ENCODE results near the gene SLC5A4. TPM values are rescaled to one million over a fixed set of nuclear protein-coding genes. Genes with fewer than 3 reads are reported as not detected.
A peak's percentile ranks its signal among the peaks of the same experiment; 100 is the strongest.

The SLC5A4 gene
- total RNA-seq, 1 experiment from 2014 or later = not detected

GRCh38 chr22:32206774-32207758, 48.1 kb downstream of the SLC5A4 start:
- peak; percentile 48 for DNase-seq
- no TSS peak for BruUV-seq (replicated peaks)

GRCh38 chr22:32205974-32206773, 49.0 kb downstream of the SLC5A4 start:
- ChIA-PET POLR2A (ENCODE audit: unreplicated experiment) (no interaction called here), CTCF (no interaction called here)
- H3K4me3 ChIP-seq (ENCODE audit: low read length) = no peak overlapping the region
- no peaks in the 10 kb centered on the region for H3K27me3 ChIP-seq (ENCODE audit: low read length)
- 0 out of 2 replicates have a peak overlapping the region, but pooled peaks have one; percentile 20 for H2AFZ ChIP-seq (ENCODE audit: low read length)
- H3F3A ChIP-seq (ENCODE audit: low read length, unreplicated experiment) = no peaks in the 10 kb centered on the region
- no peak overlapping the region for H3K4me2 ChIP-seq (ENCODE audit: low read length)
- H3K27ac ChIP-seq (ENCODE audit: low read length) = no peak overlapping the region
- H3K79me2 ChIP-seq (ENCODE audit: low read length) = no peaks in the 10 kb centered on the region
- no TSS peak for BruUV-seq (replicated peaks)
- no peaks in the 10 kb centered on the region for H3K36me3 ChIP-seq (ENCODE audit: low read depth, low read length)
- H3K9me2 ChIP-seq (replicated peaks; ENCODE audit: low read length) = no peaks in the 10 kb centered on the region
- H3K4me1 ChIP-seq (ENCODE audit: insufficient read depth, low read length) = no peaks in the 10 kb centered on the region
- TF ChIP-seq CTCF (conservative IDR thresholded peaks at IDR 0.05; ENCODE audit: low read depth, low read length) = no peak
- no peak for TF ChIP-seq EZH2phosphoT487 (IDR thresholded peaks at IDR 0.05; ENCODE audit: borderline replicate concordance, low read length)
- TF ChIP-seq EZH2 (IDR thresholded peaks at IDR 0.05; ENCODE audit: low read length, unreplicated experiment) = no peak
- no peak for DNase-seq
- no peaks in the 10 kb centered on the region for H3K9me3 ChIP-seq (ENCODE audit: low read length)
- no peak overlapping the region for H3K9ac ChIP-seq (ENCODE audit: low read length)
- ATAC-seq = no peak
- no peaks in the 10 kb centered on the region for H4K20me1 ChIP-seq (ENCODE audit: low read length)
- intact Hi-C loops (cut with micrococcal nuclease) = loop anchor here (5.0 to 10.0 kb wide), 2 partner anchors 104 to 269 kb away; partner anchors contain the start of gene FBXO7

More at GRCh38 chr22:32206774-32207758, 48.1 kb downstream of the SLC5A4 start:
- ChIA-PET POLR2A (ENCODE audit: unreplicated experiment) (no interaction called here), CTCF (no interaction called here)
- Histone ChIP-seq H4K20me1 (ENCODE audit: low read length) (no peaks in the 10 kb centered on the region), H3K36me3 (ENCODE audit: low read depth, low read length) (no peaks in the 10 kb centered on the region), H3K9me3 (ENCODE audit: low read length) (no peaks in the 10 kb centered on the region), H2AFZ (ENCODE audit: low read length) (0 out of 2 replicates have a peak overlapping the region, but pooled peaks have one; percentile 20), H3K4me2 (ENCODE audit: low read length) (no peak overlapping the region), H3K4me3 (ENCODE audit: low read length) (no peak overlapping the region), H3K79me2 (ENCODE audit: low read length) (no peaks in the 10 kb centered on the region), H3K4me1 (ENCODE audit: insufficient read depth, low read length) (no peaks in the 10 kb centered on the region), H3F3A (ENCODE audit: low read length, unreplicated experiment) (no peaks in the 10 kb centered on the region), H3K9ac (ENCODE audit: low read length) (no peak overlapping the region), H3K27me3 (ENCODE audit: low read length) (no peaks in the 10 kb centered on the region), H3K9me2 (replicated peaks; ENCODE audit: low read length) (no peaks in the 10 kb centered on the region), H3K27ac (ENCODE audit: low read length) (no peak overlapping the region)
- TF ChIP-seq CTCF (conservative IDR thresholded peaks at IDR 0.05; ENCODE audit: low read depth, low read length) = peak; percentile 65
- no peak for TF ChIP-seq EZH2 (IDR thresholded peaks at IDR 0.05; ENCODE audit: low read length, unreplicated experiment)
- no peak for TF ChIP-seq EZH2phosphoT487 (IDR thresholded peaks at IDR 0.05; ENCODE audit: borderline replicate concordance, low read length)
- intact Hi-C loops (cut with micrococcal nuclease) = loop anchor here (5.0 to 10.0 kb wide), 2 partner anchors 105 to 268 kb away; partner anchors contain the start of gene FBXO7
- peak; percentile 82 for ATAC-seq

Measured in PC-3 (cell line).